Body of pancreas (tissue), 4 donors: ENCODE data around the gene SNED1.

ENCODE experiments used
- CTCF ChIP-seq, 7 experiments: fragments of 450-650 bp in 4 of 7; fragments of 200-600 bp in 3 of 7; sonication (generic) in 3 of 7; IDR thresholded peaks; one replicate each; pipeline ENCODE4 v1.5.1; 2016 to 2019; ENCODE audit warnings: antibody characterized with exemption in 7 of 7
- POLR2A ChIP-seq, 3 donors: fragments of 450-650 bp; IDR thresholded peaks; one replicate each; pipeline ENCODE4 v1.6.1; 2016; ENCODE audit warnings: antibody characterized with exemption in 3 of 3, mild to moderate bottlenecking in 2 of 3

- TF ChIP-seq POLR2A (IDR thresholded peaks at IDR 0.05) (no peak), CTCF (IDR thresholded peaks at IDR 0.05) (no peak)
Observed at GRCh38 chr2:241122376-241123002, 124.1 kb downstream of the SNED1 start.
